Measurements from ENCODE around the gene PRKAA2. TPM values are rescaled to one million over a fixed set of nuclear protein-coding genes. Genes with fewer than 3 reads are reported as not detected.

Gene PRKAA2
- total RNA-seq, 1 experiment from 2014 or later = 4.5 TPM

- Histone ChIP-seq H3K4me1 (ENCODE audit: insufficient read depth, low read length) (peaks cover 13% of the 10 kb centered on the region), H3K9me3 (ENCODE audit: low read length) (no peaks in the 10 kb centered on the region), H3K4me3 (ENCODE audit: low read length) (no peak overlapping the region), H3K9me2 (replicated peaks; ENCODE audit: low read length) (no peaks in the 10 kb centered on the region), H3K79me2 (ENCODE audit: low read length) (no peaks in the 10 kb centered on the region), H3F3A (ENCODE audit: low read length, unreplicated experiment) (no peaks in the 10 kb centered on the region), H3K27me3 (ENCODE audit: low read length) (no peaks in the 10 kb centered on the region), H3K36me3 (ENCODE audit: low read depth, low read length) (no peaks in the 10 kb centered on the region), H4K20me1 (ENCODE audit: low read length) (no peaks in the 10 kb centered on the region), H3K4me2 (ENCODE audit: low read length) (no peak overlapping the region), H2AFZ (ENCODE audit: low read length) (no peak overlapping the region), H3K9ac (ENCODE audit: low read length) (no peak overlapping the region), H3K27ac (ENCODE audit: low read length) (no peak overlapping the region)
- no TSS peak for BruUV-seq (replicated peaks)
- intact Hi-C loops (cut with micrococcal nuclease) = no loop called here
- no peak for TF ChIP-seq EZH2 (IDR thresholded peaks at IDR 0.05; ENCODE audit: low read length, unreplicated experiment)
- TF ChIP-seq, protein P1, sequence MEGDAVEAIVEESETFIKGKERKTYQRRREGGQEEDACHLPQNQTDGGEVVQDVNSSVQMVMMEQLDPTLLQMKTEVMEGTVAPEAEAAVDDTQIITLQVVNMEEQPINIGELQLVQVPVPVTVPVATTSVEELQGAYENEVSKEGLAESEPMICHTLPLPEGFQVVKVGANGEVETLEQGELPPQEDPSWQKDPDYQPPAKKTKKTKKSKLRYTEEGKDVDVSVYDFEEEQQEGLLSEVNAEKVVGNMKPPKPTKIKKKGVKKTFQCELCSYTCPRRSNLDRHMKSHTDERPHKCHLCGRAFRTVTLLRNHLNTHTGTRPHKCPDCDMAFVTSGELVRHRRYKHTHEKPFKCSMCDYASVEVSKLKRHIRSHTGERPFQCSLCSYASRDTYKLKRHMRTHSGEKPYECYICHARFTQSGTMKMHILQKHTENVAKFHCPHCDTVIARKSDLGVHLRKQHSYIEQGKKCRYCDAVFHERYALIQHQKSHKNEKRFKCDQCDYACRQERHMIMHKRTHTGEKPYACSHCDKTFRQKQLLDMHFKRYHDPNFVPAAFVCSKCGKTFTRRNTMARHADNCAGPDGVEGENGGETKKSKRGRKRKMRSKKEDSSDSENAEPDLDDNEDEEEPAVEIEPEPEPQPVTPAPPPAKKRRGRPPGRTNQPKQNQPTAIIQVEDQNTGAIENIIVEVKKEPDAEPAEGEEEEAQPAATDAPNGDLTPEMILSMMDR (conservative IDR thresholded peaks at IDR 0.05; ENCODE audit: low read depth, low read length) = no peak
- no peak for TF ChIP-seq EZH2phosphoT487 (IDR thresholded peaks at IDR 0.05; ENCODE audit: borderline replicate concordance, low read length)
- ATAC-seq (no peak), DNase-seq (no peak)
- CTCF ChIA-PET = no interaction called here
- POLR2A ChIA-PET (ENCODE audit: unreplicated experiment) = no interaction called here
These were observed 30.6 kb downstream of the PRKAA2 start for GRCh38 chr1:56675763-56676162.

- no peaks in the 10 kb centered on the region for H3K9me2 ChIP-seq (replicated peaks; ENCODE audit: low read length)
- intact Hi-C loops (cut with micrococcal nuclease) = no loop called here
- ChIA-PET POLR2A (ENCODE audit: unreplicated experiment) (interaction anchor here (0.6 kb wide), 1 partner anchor 958 kb away, joined by 3 read pairs; no protein-coding TSS in a partner anchor), CTCF (no interaction called here)
- H3K79me2 ChIP-seq (ENCODE audit: low read length) = no peaks in the 10 kb centered on the region
- no peaks in the 10 kb centered on the region for H3K36me3 ChIP-seq (ENCODE audit: low read depth, low read length)
- BruUV-seq (replicated peaks) = no TSS peak
- no peak overlapping the region for H2AFZ ChIP-seq (ENCODE audit: low read length)
- no peak overlapping the region for H3K4me3 ChIP-seq (ENCODE audit: low read length)
- TF ChIP-seq, protein P1 (conservative IDR thresholded peaks at IDR 0.05; ENCODE audit: low read depth, low read length) = no peak
- no peak for TF ChIP-seq EZH2 (IDR thresholded peaks at IDR 0.05; ENCODE audit: low read length, unreplicated experiment)
- no peak for TF ChIP-seq EZH2phosphoT487 (IDR thresholded peaks at IDR 0.05; ENCODE audit: borderline replicate concordance, low read length)
- peak; percentile 100 for ATAC-seq
- no peaks in the 10 kb centered on the region for H3K9me3 ChIP-seq (ENCODE audit: low read length)
- no peaks in the 10 kb centered on the region for H3F3A ChIP-seq (ENCODE audit: low read length, unreplicated experiment)
- no peaks in the 10 kb centered on the region for H3K27me3 ChIP-seq (ENCODE audit: low read length)
- no peak overlapping the region for H3K9ac ChIP-seq (ENCODE audit: low read length)
- H3K27ac ChIP-seq (ENCODE audit: low read length) = peak overlapping the region; percentile 24
- H3K4me2 ChIP-seq (ENCODE audit: low read length) = no peak overlapping the region
- peak; percentile 83 for DNase-seq
- H3K4me1 ChIP-seq (ENCODE audit: insufficient read depth, low read length) = peaks cover 13% of the 10 kb centered on the region
- H4K20me1 ChIP-seq (ENCODE audit: low read length) = no peaks in the 10 kb centered on the region
These were observed 31.5 kb downstream of the PRKAA2 start for GRCh38 chr1:56676571-56677035.

DNA sequence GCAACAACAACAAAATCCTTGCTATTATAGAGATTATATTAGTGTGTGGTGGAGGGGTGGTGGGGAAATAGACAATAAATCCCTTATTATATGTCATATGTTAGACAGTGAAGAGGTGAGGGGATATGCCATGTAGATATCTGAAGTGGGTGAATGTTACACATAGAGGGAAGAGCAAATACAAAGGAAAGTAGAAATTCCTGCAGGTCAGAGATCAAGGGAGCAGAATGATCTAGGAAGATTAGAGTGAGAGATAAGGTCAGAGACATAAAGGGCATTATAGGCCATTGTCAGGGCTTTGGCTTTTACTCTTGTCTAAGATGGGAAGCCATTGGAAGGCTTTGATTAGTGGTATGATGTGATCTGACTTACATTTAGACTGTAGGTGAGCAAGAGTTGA lies 38.5 kb downstream of the PRKAA2 start:
- Histone ChIP-seq H3K9me3 (ENCODE audit: low read length) (no peaks in the 10 kb centered on the region), H3F3A (ENCODE audit: low read length, unreplicated experiment) (no peaks in the 10 kb centered on the region), H4K20me1 (ENCODE audit: low read length) (no peaks in the 10 kb centered on the region), H3K4me2 (ENCODE audit: low read length) (no peak overlapping the region), H3K9ac (ENCODE audit: low read length) (no peak overlapping the region), H3K36me3 (ENCODE audit: low read depth, low read length) (no peaks in the 10 kb centered on the region), H3K9me2 (replicated peaks; ENCODE audit: low read length) (no peaks in the 10 kb centered on the region), H2AFZ (ENCODE audit: low read length) (no peak overlapping the region), H3K27me3 (ENCODE audit: low read length) (no peaks in the 10 kb centered on the region), H3K79me2 (ENCODE audit: low read length) (no peaks in the 10 kb centered on the region), H3K4me1 (ENCODE audit: insufficient read depth, low read length) (peaks cover 20% of the 10 kb centered on the region), H3K27ac (ENCODE audit: low read length) (no peak overlapping the region), H3K4me3 (ENCODE audit: low read length) (no peak overlapping the region)
- ATAC-seq (no peak), DNase-seq (no peak)
- ChIA-PET CTCF (no interaction called here), POLR2A (ENCODE audit: unreplicated experiment) (no interaction called here)
- BruUV-seq (replicated peaks) = no TSS peak
- intact Hi-C loops (cut with micrococcal nuclease) = no loop called here
- TF ChIP-seq, protein P1 (conservative IDR thresholded peaks at IDR 0.05; ENCODE audit: low read depth, low read length) = no peak
- TF ChIP-seq EZH2phosphoT487 (IDR thresholded peaks at IDR 0.05; ENCODE audit: borderline replicate concordance, low read length) (no peak), EZH2 (IDR thresholded peaks at IDR 0.05; ENCODE audit: low read length, unreplicated experiment) (no peak)
